Breast epithelium (tissue), 3 donors: ENCODE data around the gene NOP56.

ENCODE experiments used
- CTCF ChIP-seq, 3 donors: fragments of 450-650 bp; IDR thresholded peaks; one replicate each; pipeline ENCODE4 v1.5.1; 2016 to 2017; ENCODE audit warnings: antibody characterized with exemption in 3 of 3, mild to moderate bottlenecking in 3 of 3, moderate library complexity in 3 of 3
- POLR2AphosphoS5 ChIP-seq, 3 donors: sonication (generic); formaldehyde crosslinking; IDR thresholded peaks; one replicate each; pipeline ENCODE4 v1.6.1; 2017; ENCODE audit warnings: antibody characterized with exemption in 3 of 3

- no peak for TF ChIP-seq CTCF (IDR thresholded peaks at IDR 0.05)
- no peak for TF ChIP-seq POLR2AphosphoS5 (IDR thresholded peaks at IDR 0.05)
These were observed 41.0 kb downstream of the NOP56 start for GRCh38 chr20:2693286-2694007.
